ENCODE data around the gene PSENEN. TPM values are rescaled to one million over a fixed set of nuclear protein-coding genes. Genes with fewer than 3 reads are reported as not detected.

The PSENEN gene
- total and polyA plus RNA-seq, 2 experiments from 2014 or later: 20.6 to 175 TPM

GRCh38 chr19:35727956-35728706 lies 17.3 kb upstream of the PSENEN start (continued):
- TF ChIP-seq ZNF462 (CRISPR knock-in tag; IDR thresholded peaks at IDR 0.05): no peak
- TF ChIP-seq ZNF331 (CRISPR knock-in tag; IDR thresholded peaks at IDR 0.05; ENCODE audit: low read depth): no peak
- TF ChIP-seq POLR2AphosphoS5 (IDR thresholded peaks at IDR 0.05; ENCODE audit: low read depth): no peak
- TF ChIP-seq ETS1 (IDR thresholded peaks at IDR 0.05): no peak
- TF ChIP-seq STAT1 (IDR thresholded peaks at IDR 0.05; ENCODE audit: unreplicated experiment): no peak
- TF ChIP-seq CREB1 (CRISPR knock-in tag; IDR thresholded peaks at IDR 0.05; ENCODE audit: low read depth): no peak

GRCh38 chr19:35729021-35729420 lies 16.4 kb upstream of the PSENEN start:
- ATAC-seq: no peak
- Histone ChIP-seq H3K4me2 (no peak overlapping the region), H3K4me1 (ENCODE audit: insufficient read depth) (no peaks in the 10 kb centered on the region), H4K20me1 (replicated peaks; ENCODE audit: insufficient read depth) (peaks cover 5% of the 10 kb centered on the region), H3K9me2 (ENCODE audit: insufficient read depth) (no peaks in the 10 kb centered on the region), H2AFZ (no peak overlapping the region), H3K27me3 (ENCODE audit: insufficient read depth) (no peaks in the 10 kb centered on the region), H3K27ac (ENCODE audit: low read depth) (no peak overlapping the region), H3F3A (replicated peaks; ENCODE audit: low read depth) (no peaks in the 10 kb centered on the region), H3K36me3 (ENCODE audit: insufficient read depth) (peaks cover 24% of the 10 kb centered on the region; the same call in 1 of the 2 replicates), H3K79me2 (replicated peaks; ENCODE audit: insufficient read depth) (no peaks in the 10 kb centered on the region), H3K4me3 (no peak overlapping the region)
- H3K36me3 Mint-ChIP-seq (ENCODE audit: low read depth): peaks cover 73% of the 10 kb centered on the region
- no peaks in the 10 kb centered on the region for H3K9me3 Mint-ChIP-seq
- H3K27ac Mint-ChIP-seq: no peak overlapping the region
- H3K4me3 Mint-ChIP-seq: no peak overlapping the region
- peaks cover 12% of the 10 kb centered on the region for H3K27me3 Mint-ChIP-seq (ENCODE audit: insufficient read depth, low read depth, poor library complexity)
- H3K4me1 Mint-ChIP-seq: no peaks in the 10 kb centered on the region
- DNase-seq (ENCODE audit: low spot score): no peak
- TF ChIP-seq ETS1 (IDR thresholded peaks at IDR 0.05): no peak

Measured in GM23338 (cell line).